Left ventricle myocardium inferior (tissue), 1 donor: ENCODE data around the gene KCNMA1. TPM values are rescaled to one million over a fixed set of nuclear protein-coding genes. Genes with fewer than 3 reads are reported as not detected.

Experiments used
- DNase-seq: peaks from one replicate; pipeline ENCODE4 v3.0.0-alpha.2; 2020
- H3K27ac ChIP-seq: fragments of 200-600 bp; replicated peaks from 2 replicates; pipeline ENCODE4 v1.8.0; 2021
- H3K27me3 ChIP-seq: fragments of 200-600 bp; 2 replicates; pipeline ENCODE4 v1.8.0; 2021; ENCODE audit warnings: low read depth
- H3K36me3 ChIP-seq: fragments of 200-600 bp; 2 replicates; pipeline ENCODE4 v1.8.0; 2021
- H3K4me1 ChIP-seq: fragments of 200-600 bp; 2 replicates; pipeline ENCODE4 v1.8.0; 2021
- H3K4me3 ChIP-seq: fragments of 200-600 bp; 2 replicates; pipeline ENCODE4 v1.8.0; 2021; ENCODE audit warnings: mild to moderate bottlenecking, moderate library complexity
- H3K9me3 ChIP-seq: fragments of 200-600 bp; replicated peaks from 2 replicates; pipeline ENCODE4 v1.8.0; 2021
- intact Hi-C: fragments of 100-400 bp; cut with micrococcal nuclease; formaldehyde crosslinking; loops from one replicate; pipeline ENCODE4 v1.11.0; 2022
- total RNA-seq: library from RNA; stranded (reverse); fragmentation: NEBNext Ultra II Directional; extraction: Animal tissue kit (Norgen Biotek cat#: 25700); gene quantifications from one replicate; pipeline ENCODE4 v1.2.1, GENCODE V29; 2021
- TF ChIP-seq, protein P1 (sequence below): fragments of 200-600 bp; IDR thresholded peaks from 2 replicates; pipeline ENCODE4 v1.8.0; 2021; ENCODE audit warnings: antibody characterized with exemption, mild to moderate bottlenecking, borderline replicate concordance
- donor health status: DM: no; HTN: yes; CAD: no; lungs with severe emphysema.

Gene KCNMA1
- total RNA-seq, 1 donor from 2014 or later: 1.8 TPM

- TF ChIP-seq, protein P1, sequence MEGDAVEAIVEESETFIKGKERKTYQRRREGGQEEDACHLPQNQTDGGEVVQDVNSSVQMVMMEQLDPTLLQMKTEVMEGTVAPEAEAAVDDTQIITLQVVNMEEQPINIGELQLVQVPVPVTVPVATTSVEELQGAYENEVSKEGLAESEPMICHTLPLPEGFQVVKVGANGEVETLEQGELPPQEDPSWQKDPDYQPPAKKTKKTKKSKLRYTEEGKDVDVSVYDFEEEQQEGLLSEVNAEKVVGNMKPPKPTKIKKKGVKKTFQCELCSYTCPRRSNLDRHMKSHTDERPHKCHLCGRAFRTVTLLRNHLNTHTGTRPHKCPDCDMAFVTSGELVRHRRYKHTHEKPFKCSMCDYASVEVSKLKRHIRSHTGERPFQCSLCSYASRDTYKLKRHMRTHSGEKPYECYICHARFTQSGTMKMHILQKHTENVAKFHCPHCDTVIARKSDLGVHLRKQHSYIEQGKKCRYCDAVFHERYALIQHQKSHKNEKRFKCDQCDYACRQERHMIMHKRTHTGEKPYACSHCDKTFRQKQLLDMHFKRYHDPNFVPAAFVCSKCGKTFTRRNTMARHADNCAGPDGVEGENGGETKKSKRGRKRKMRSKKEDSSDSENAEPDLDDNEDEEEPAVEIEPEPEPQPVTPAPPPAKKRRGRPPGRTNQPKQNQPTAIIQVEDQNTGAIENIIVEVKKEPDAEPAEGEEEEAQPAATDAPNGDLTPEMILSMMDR: no peak
- Histone ChIP-seq H3K36me3 (no peaks in the 10 kb centered on the region), H3K4me1 (no peaks in the 10 kb centered on the region), H3K4me3 (no peak overlapping the region), H3K27ac (no peak overlapping the region), H3K9me3 (no peaks in the 10 kb centered on the region), H3K27me3 (no peaks in the 10 kb centered on the region)
- DNase-seq: no peak
- intact Hi-C loops: no loop called here
These were observed 720.5 kb downstream of the KCNMA1 start for GRCh38 chr10:76917071-76917470.

DNA sequence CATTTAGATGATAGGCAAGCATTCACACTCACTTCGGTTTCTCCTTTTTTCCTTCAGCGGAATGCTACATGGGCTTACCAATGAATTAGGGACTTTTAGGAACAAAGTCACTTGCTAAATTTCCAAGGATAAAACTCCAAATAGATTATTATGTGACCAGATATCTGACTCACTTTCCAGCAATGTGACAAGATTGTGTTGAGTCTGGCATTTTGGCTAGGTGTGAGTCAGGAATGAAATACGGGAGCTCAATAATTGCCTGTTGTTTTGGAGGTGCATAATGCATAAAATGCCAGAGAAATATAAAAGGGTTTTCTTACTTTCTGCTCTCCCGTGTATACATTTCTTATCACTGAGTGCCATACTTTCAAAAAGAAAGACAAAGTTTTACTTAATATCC, 721.1 kb downstream of the KCNMA1 start:
- intact Hi-C loops: no loop called here
- DNase-seq: no peak
- no peak overlapping the region for H3K4me3 ChIP-seq
- H3K9me3 ChIP-seq: no peaks in the 10 kb centered on the region
- H3K4me1 ChIP-seq: no peaks in the 10 kb centered on the region
- H3K27ac ChIP-seq: no peak overlapping the region
- no peaks in the 10 kb centered on the region for H3K27me3 ChIP-seq
- H3K36me3 ChIP-seq: no peaks in the 10 kb centered on the region
- TF ChIP-seq, protein P1: no peak

GRCh38 chr10:76915316-76915715, 722.3 kb downstream of the KCNMA1 start:
- Histone ChIP-seq H3K27me3 (no peaks in the 10 kb centered on the region), H3K4me1 (no peaks in the 10 kb centered on the region), H3K36me3 (no peaks in the 10 kb centered on the region), H3K4me3 (no peak overlapping the region), H3K27ac (no peak overlapping the region), H3K9me3 (no peaks in the 10 kb centered on the region)
- no peak for DNase-seq
- TF ChIP-seq, protein P1: no peak
- intact Hi-C loops: no loop called here

DNA sequence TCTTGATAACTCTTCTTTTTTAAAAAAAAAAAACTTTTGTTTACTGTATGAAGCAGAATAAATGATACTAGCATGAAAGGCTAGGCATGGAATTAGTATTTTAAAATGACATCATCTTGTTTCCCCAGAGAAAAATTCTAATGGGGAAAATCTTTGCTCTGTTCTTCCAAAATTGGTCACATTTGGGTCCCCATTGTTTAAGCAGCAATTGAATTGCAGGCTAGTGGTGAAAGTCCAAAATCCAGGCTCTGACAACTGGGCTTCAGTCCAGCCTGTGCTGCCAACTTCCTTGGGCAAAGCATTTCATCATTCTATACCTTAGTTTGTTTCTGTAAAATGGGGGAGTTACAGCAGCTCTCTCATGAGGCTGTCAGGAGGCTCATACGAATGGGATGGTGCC, 726.4 kb downstream of the KCNMA1 start:
- H3K9me3 ChIP-seq: no peaks in the 10 kb centered on the region
- no peak overlapping the region for H3K27ac ChIP-seq
- intact Hi-C loops: no loop called here
- TF ChIP-seq, protein P1: no peak
- no peaks in the 10 kb centered on the region for H3K36me3 ChIP-seq
- no peak overlapping the region for H3K4me3 ChIP-seq
- no peak for DNase-seq
- no peaks in the 10 kb centered on the region for H3K27me3 ChIP-seq
- H3K4me1 ChIP-seq: no peaks in the 10 kb centered on the region

DNA sequence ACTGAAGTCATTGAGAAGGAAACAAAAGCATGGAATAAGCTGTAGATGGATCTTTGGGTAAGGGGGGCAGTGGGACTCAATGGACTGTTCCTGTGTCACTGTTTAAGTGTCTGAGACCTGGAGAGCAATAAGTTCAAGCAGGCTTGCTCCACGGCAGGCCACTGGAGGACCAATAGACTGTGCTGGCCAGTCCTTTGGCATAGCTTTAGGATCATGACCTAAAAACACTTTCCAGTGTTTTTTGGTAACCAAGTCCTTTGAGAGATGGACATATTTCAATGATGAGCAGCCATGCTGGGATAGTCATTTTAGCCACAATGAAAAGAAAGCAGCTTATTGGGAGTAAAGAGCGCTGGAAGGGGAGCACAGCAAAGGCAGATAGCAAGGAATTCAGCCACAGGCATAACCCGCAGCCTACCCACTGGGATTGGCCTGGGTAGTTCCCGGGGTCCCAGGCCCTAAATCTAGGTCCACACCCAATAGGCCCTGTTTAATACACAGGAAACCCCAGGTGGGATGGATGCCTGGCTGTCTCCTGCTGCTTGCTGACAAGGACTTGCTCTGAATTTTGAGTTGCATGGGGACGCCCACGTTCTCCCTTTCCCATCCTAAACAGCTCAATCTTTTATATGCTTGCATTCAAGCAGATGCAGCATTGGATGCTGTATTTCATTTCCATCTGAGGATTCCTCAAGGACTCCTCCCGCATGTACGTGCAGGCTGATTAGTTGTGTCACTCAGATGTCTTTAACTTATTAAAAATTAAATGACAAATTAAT, 727.2 kb downstream of the KCNMA1 start:
- Histone ChIP-seq H3K4me3 (no peak overlapping the region), H3K27ac (no peak overlapping the region), H3K36me3 (no peaks in the 10 kb centered on the region), H3K9me3 (no peaks in the 10 kb centered on the region), H3K27me3 (no peaks in the 10 kb centered on the region), H3K4me1 (peaks cover 1% of the 10 kb centered on the region)
- intact Hi-C loops: no loop called here
- DNase-seq: no peak
- TF ChIP-seq, protein P1: no peak
